A549 (cell line): ENCODE results near the gene ECEL1.

Experiments used
- BHLHE40 ChIP-seq: IDR thresholded peaks from 2 replicates; pipeline ENCODE4 v1.6.1; 2012; ENCODE audit warnings: low read depth, low read length, inconsistent platforms
- CTCF ChIP-seq: fragments of >200 bp; sonication (Bioruptor Twin); formaldehyde crosslinking; IDR thresholded peaks from 3 replicates; pipeline ENCODE4 v1.5.1; 2016
- MAX ChIP-seq: IDR thresholded peaks from 2 replicates; pipeline ENCODE4 v1.6.1; 2012
- POLR2A ChIP-seq: IDR thresholded peaks from 2 replicates; pipeline ENCODE4 v1.6.1; 2012; ENCODE audit warnings: mild to moderate bottlenecking, low read length
- RARB ChIP-seq: fragments of 250-450 bp; sonication (Bioruptor Pico); IDR thresholded peaks from 2 replicates; pipeline ENCODE4 v1.8.0; 2021; ENCODE audit warnings: mild to moderate bottlenecking, moderate library complexity
- RFX5 ChIP-seq: fragments of 450-650 bp; IDR thresholded peaks from 2 replicates; pipeline ENCODE4 v1.7.1; 2014; ENCODE audit warnings: antibody characterized with exemption, mild to moderate bottlenecking, moderate library complexity
- ZC3H11A ChIP-seq: fragments of 450-650 bp; IDR thresholded peaks from 2 replicates; pipeline ENCODE4 v1.6.1; 2014; ENCODE audit warnings: antibody characterized with exemption, mild to moderate bottlenecking

GRCh38 chr2:232479341-232480200 lies 8.1 kb downstream of the ECEL1 start:
- TF ChIP-seq BHLHE40 (no peak), MAX (no peak), RARB (CRISPR knock-in tag) (no peak), CTCF (no peak), ZC3H11A (no peak), POLR2A (no peak), RFX5 (no peak)
